H1 (cell line): ENCODE results near the gene SPATA32.

Experiments
- CTCF ChIP-seq, 3 experiments: IDR thresholded peaks; 1 replicate in 2 of 3; 2 replicates in 1 of 3; pipeline versions ENCODE4 v1.5.1 to v1.6.1; 2011; ENCODE audit warnings: low read length in 3 of 3, mild to moderate bottlenecking in 3 of 3, inconsistent platforms in 2 of 3, low read depth in 1 of 3, moderate library complexity in 1 of 3; ENCODE audit not compliant: insufficient read depth in 1 of 3; ENCODE audit errors: control extremely low read depth in 1 of 3
- POLR2A ChIP-seq, 2 experiments: IDR thresholded peaks; 1 replicate in 1 of 2; 2 replicates in 1 of 2; pipeline ENCODE4 v1.6.1; 2011; ENCODE audit warnings: low read depth in 2 of 2, low read length in 2 of 2, mild to moderate bottlenecking in 2 of 2; ENCODE audit errors: control extremely low read depth in 1 of 2
- SP4 ChIP-seq: IDR thresholded peaks from 2 replicates; pipeline ENCODE4 v1.6.1; 2012; ENCODE audit warnings: low read length, inconsistent platforms
- TF ChIP-seq, protein P1 (sequence below): IDR thresholded peaks from 2 replicates; pipeline ENCODE4 v1.6.1; 2012; ENCODE audit warnings: inconsistent platforms

GRCh38 chr17:45220079-45220478 lies 41.8 kb downstream of the SPATA32 start:
- TF ChIP-seq SP4 (no peak), CTCF (IDR thresholded peaks at IDR 0.05; ENCODE audit: control extremely low read depth in 1 of 3, insufficient read depth in 1 of 3, low read depth in 1 of 3, low read length in 3 of 3) (no peak), POLR2A (IDR thresholded peaks at IDR 0.05; ENCODE audit: control extremely low read depth in 1 of 2, low read depth in 2 of 2, low read length in 2 of 2) (no peak)
- TF ChIP-seq, protein P1, sequence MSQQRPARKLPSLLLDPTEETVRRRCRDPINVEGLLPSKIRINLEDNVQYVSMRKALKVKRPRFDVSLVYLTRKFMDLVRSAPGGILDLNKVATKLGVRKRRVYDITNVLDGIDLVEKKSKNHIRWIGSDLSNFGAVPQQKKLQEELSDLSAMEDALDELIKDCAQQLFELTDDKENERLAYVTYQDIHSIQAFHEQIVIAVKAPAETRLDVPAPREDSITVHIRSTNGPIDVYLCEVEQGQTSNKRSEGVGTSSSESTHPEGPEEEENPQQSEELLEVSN: no peak
